GM18907 (cell line): ENCODE results near the gene TEX51.

Experiments
- ATAC-seq: cut with Tn5 transposase; IDR thresholded peaks from one replicate; pipeline ENCODE4 v1.9.1; 2021; ENCODE audit warnings: mild to moderate bottlenecking, moderate library complexity; ENCODE audit not compliant: unreplicated experiment

Gene TEX51

GRCh38 chr2:126877861-126878565 lies 20.7 kb upstream of the TEX51 start:
- ATAC-seq = no peak

- no peak for ATAC-seq
These were observed 20.1 kb upstream of the TEX51 start for GRCh38 chr2:126878601-126879000.

DNA sequence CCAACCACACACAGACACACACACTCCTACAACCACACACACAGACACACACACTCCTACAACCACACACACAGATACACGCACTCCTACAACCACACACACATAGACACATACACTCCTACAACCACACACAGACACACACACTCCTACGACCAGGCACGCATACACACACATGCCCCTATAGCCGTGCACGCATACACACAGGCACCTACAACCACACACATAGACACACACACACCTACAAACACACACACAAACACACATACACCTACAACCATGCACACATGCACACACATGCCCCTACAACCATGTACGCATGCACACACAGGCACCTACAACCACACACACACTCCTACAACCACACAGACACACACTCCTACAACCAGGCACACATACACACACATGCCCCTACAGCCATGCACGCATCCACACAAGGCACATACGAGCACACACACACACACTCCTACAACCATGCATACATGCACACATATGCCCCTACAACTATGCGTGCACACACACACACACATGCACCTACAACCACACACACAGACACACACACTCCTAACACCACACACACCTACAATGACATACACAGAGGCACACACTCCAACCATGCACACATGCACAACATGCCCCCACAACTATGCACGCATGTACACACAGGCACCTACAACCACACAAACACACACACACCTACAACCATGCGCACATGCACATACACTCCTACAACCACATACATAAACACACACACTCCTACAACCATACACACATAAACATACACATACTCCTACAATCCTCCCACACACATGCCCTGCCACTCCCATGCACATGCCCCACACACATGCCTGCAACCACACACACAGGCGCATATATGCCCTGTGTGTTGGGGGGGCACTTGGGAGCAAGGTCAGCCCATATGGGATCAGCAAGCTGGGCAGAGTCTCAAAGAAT lies 19.1 kb upstream of the TEX51 start:
- ATAC-seq = no peak

DNA sequence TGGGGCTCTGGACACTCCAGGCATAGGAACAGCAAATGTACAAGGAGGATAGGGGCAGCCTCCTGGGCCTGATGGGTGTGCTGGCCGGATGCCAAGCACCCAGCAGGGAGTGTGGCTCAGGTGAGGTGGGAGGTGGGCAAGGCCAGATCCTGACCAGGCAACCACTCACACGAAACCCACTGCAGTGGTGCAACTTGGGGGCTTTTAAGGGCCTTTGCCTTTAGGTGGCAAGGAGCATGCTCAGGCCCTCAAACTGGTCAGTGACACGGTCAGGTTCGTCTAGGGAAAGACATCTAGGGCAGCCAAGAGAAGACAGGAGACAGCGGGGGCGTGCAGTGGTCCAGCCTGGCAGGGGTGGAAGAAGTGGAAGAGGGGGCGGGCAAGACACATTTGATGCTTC lies 18.4 kb upstream of the TEX51 start:
- ATAC-seq = no peak

GRCh38 chr2:126880817-126881216 lies 17.9 kb upstream of the TEX51 start:
- no peak for ATAC-seq

DNA sequence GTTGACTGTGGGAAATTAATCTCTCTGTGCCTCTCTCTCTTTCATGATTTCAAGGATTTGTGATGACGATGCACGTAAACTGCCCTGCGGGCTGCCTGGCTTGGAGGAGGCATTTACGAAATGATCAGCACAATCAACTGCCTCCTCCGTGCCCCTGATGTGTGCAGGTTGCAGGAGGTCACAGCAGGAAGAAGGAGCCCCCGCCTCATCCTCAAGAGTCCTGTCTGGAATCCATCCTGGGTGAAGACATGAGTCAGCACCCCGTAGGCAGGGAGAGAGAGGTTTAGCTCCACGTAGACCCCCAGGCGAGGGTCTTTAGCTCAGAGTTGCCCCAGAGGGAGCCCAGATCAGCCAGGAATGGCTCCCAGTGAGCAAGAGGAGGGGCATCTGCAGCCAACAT lies 17.1 kb upstream of the TEX51 start:
- ATAC-seq = no peak

DNA sequence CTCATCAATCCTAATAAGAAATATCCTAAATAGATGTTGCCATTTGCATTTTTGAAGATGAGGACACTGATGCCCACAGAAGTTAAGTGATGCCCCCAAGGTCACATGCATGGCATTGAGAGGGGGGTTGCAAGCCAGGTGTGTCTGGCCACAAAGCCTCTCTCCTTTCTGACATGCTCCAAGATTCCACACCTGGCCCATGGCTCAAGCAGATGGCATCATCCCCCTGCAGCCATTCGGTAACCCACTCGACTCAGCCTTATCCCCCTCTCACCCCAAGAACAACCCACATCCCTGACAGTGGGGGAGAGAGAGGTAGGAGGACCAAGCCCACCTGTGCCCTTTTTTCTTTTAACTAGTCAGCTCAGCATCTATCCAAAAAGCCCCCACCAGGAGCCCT lies 16.5 kb upstream of the TEX51 start:
- no peak for ATAC-seq

DNA sequence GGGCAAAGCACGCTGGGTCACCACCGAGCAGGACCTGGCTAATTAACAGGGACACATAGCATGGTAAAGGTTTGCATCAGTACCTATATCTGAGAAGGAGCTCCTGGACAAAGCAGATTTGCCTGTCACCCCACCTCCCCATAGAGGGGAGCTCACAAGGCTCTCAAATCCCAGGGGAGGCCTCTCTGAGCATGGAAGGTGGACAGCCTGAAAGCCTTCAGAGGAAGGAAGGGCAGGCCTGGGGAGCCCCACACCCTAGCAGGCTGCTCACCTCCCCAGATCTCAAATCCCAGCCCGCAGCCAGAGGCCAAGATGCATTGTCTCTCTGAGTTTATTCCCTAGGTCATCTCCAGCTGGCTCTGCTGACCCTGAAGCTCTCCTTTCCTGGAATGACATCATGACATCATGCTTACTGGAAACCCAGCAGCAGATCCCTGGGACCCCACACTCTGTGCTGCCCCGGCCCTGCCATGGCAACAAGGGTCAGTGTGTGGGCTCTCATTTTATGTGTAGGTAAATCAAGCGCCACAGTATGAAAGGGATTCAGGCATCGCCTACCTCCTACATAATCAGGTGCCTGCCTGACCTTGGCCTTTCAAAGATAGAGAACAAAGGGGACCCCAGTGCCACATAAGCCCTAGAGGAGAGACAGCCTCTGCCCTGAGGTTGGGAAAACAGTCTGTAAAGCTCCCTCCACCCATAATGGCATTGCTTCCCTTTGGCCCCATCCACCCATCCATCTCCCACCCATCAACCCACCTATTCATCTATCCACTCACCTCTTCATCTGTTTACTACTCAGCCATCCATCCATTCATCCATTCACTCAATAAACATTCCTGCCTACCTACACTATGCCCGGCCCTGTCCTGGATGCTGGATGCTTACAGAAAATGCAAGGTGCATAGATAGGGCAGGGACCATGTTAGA lies 15.7 kb upstream of the TEX51 start:
- ATAC-seq = no peak

DNA sequence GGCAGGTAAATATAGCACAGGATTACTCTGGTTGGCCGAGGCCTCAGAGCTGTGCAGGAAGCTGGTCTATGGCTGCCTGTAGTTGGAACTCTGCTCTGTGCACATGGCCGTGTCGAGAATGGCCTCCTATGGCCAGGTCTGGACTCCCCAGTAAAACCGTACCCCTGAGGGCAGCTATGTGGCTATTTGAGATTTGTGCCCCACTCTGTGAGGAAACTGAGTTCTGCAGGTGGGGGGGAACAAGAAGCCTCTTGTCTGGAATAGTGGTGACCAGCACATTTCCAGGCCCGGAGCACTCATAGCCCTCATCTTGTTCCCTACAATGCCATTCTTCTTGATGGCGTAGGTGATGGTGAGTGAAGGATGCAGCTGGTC lies 15.0 kb upstream of the TEX51 start:
- ATAC-seq = no peak

- ATAC-seq = no peak
These were observed 13.6 kb upstream of the TEX51 start for GRCh38 chr2:126884861-126885750.

GRCh38 chr2:126885751-126886210 lies 12.9 kb upstream of the TEX51 start:
- no peak for ATAC-seq

GRCh38 chr2:126886211-126886915 lies 12.3 kb upstream of the TEX51 start:
- peak; percentile 79 for ATAC-seq

DNA sequence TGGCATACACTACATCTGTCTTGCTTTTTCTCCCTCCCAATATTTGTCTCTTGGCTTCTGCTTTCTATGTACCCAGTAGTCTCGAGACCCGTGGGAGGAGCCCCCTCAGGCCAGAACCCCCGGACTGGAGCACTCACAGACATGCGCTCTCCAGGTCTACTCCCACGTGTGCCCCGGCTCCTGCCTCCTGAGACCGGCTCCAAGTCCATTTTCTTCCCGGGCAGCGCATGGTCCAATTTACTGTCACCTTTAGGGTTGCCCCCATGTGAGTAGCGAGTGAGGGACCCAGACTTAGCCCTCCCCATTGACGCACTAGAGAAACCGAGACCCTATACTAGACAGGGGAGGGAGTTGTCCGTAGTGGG lies 11.8 kb upstream of the TEX51 start:
- no peak for ATAC-seq

- no peak for ATAC-seq
These were observed 11.2 kb upstream of the TEX51 start for GRCh38 chr2:126887506-126887905.

DNA sequence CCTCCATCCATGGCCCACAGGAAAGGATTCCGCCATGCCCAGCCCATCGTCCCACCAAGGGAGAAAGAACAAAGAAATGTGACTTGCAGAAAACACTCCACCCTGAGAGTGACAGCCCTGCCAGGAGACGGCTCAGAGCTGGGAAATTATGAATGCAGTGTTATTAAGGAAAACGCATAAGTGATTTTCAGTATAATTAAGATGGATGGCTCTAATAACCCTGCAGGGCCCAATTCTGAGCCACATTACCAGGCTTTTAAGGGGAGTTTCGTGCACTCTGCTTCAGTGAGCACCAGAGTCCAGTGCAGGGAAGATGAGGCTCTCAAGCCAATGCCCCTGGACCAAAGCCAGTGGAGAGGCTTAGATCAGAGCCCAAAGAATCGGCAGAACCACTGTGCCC lies 10.6 kb upstream of the TEX51 start:
- no peak for ATAC-seq

DNA sequence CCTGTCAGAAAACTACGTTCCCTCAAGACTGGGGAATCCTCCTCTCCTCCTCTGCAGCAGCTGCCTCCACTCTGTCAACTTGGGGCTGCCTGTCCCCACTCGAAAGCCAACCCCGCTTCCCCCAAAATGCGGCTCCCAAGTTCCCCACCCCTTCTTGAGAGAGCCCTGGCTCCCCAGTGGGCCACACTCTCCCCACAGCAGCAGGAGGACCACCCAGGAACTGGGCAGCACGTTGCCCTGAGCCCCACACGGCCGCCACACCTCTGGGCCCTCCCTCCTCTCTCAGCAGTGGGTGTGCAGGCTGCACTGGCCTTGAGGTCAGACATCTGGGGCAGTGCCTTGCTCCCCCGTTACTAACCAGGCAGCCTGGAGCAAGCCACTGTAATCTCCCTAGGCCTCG lies 9.6 kb upstream of the TEX51 start:
- ATAC-seq = no peak

DNA sequence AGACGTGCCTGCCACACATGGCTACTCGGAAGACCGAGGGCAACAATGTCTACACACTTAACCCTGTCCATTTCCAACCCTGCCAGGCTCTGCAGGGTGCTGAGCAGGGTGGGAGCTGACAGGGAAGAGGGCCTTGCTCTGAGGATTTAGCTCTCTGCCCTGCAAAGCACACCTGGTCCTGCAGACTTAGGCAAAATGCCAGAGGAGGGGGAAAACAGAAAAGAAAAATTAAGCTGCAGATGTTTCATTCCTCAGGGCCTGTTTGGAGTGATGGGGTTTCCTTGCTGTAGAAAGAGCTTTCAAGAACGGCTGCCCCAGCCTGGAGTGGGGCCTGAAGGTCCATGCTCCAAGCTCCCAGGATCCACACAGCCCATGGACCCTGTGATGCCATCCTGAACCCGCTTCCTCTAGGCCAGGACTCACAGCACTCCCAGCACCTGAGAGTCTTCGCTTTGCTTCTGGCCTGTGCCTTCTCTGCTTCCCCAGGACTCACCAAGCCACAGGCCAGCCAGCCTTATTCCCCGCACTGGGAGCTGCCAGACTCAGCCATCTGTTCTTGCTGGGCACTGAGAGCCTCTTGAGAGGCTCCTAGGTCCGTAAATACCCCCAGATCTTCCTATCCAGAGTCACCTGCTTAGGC lies 9.1 kb upstream of the TEX51 start:
- no peak for ATAC-seq

GRCh38 chr2:126890136-126890510 lies 8.6 kb upstream of the TEX51 start:
- ATAC-seq = no peak
